T-helper 17 cell (primary cell): ENCODE results near the gene THAP12. TPM values are rescaled to one million over a fixed set of nuclear protein-coding genes. Genes with fewer than 3 reads are reported as not detected.

Experiments
- ATAC-seq: fragments of 150-1000 bp; cut with Tn5 transposase; 2 replicates; pipeline ENCODE4 v1.10.0; 2021; ENCODE audit warnings: mild to moderate bottlenecking, moderate library complexity
- DNase-seq, 3 donors: peaks; one replicate each; pipeline versions ENCODE4 v3.0.0 to v3.0.0-alpha.2; 2020 to 2021
- H3K9me3 ChIP-seq: one replicate; pipeline ENCODE4 v1.7.0; 2013; ENCODE audit warnings: low read length, mild to moderate bottlenecking; ENCODE audit not compliant: control insufficient read depth, poor library complexity, severe bottlenecking
- H3K27ac Mint-ChIP-seq: one replicate; pipeline ENCODE4 v1.8.0; 2022; ENCODE audit warnings: mild to moderate bottlenecking, moderate library complexity, mixed read lengths
- H3K27me3 Mint-ChIP-seq: one replicate; pipeline ENCODE4 v1.8.0; 2022; ENCODE audit warnings: mixed read lengths
- H3K36me3 Mint-ChIP-seq: one replicate; pipeline ENCODE4 v1.8.0; 2022; ENCODE audit warnings: low read depth, mixed read lengths
- H3K4me1 Mint-ChIP-seq: one replicate; pipeline ENCODE4 v1.8.0; 2022; ENCODE audit warnings: mild to moderate bottlenecking, mixed read lengths
- H3K4me3 Mint-ChIP-seq: one replicate; pipeline ENCODE4 v1.8.0; 2022; ENCODE audit warnings: mild to moderate bottlenecking, moderate library complexity, mixed read lengths
- total RNA-seq, 4 donors: library from RNA in 2 of 4; stranded (reverse) in 2 of 4; gene quantifications; one replicate each; pipeline ENCODE4 v1.2.3 and lab custom pipeline; 2022 to 2026

The THAP12 gene
- total RNA-seq, 2 donors from 2014 or later = 53.1 to 60.8 TPM

GRCh38 chr11:76318744-76319384, 62.1 kb downstream of the THAP12 start:
- peak; percentile 72 to 82 (median 76) for DNase-seq
- H3K36me3 Mint-ChIP-seq = no peaks in the 10 kb centered on the region
- H3K27me3 Mint-ChIP-seq = peaks cover 19% of the 10 kb centered on the region
- H3K4me3 Mint-ChIP-seq = no peak overlapping the region
- H3K4me1 Mint-ChIP-seq = peaks cover 12% of the 10 kb centered on the region
- ATAC-seq = peak; percentile 93
- H3K27ac Mint-ChIP-seq = no peak overlapping the region
- H3K9me3 ChIP-seq = no peaks in the 10 kb centered on the region

GRCh38 chr11:76317296-76317695, 63.6 kb downstream of the THAP12 start:
- peaks cover 24% of the 10 kb centered on the region for H3K27me3 Mint-ChIP-seq
- no peak overlapping the region for H3K27ac Mint-ChIP-seq
- ATAC-seq (no peak), DNase-seq (no peak)
- H3K4me3 Mint-ChIP-seq = no peak overlapping the region
- H3K4me1 Mint-ChIP-seq = no peaks in the 10 kb centered on the region
- H3K36me3 Mint-ChIP-seq = no peaks in the 10 kb centered on the region
- H3K9me3 ChIP-seq = no peaks in the 10 kb centered on the region

GRCh38 chr11:76316726-76317125, 64.2 kb downstream of the THAP12 start:
- Mint-ChIP-seq H3K4me3 (no peak overlapping the region), H3K27me3 (peaks cover 26% of the 10 kb centered on the region), H3K4me1 (no peaks in the 10 kb centered on the region), H3K36me3 (no peaks in the 10 kb centered on the region), H3K27ac (no peak overlapping the region)
- no peaks in the 10 kb centered on the region for H3K9me3 ChIP-seq
- DNase-seq (no peak), ATAC-seq (no peak)

GRCh38 chr11:76315182-76315853, 65.6 kb downstream of the THAP12 start:
- no peaks in the 10 kb centered on the region for H3K9me3 ChIP-seq
- DNase-seq = no peak
- no peak overlapping the region for H3K27ac Mint-ChIP-seq
- peaks cover 17% of the 10 kb centered on the region for H3K27me3 Mint-ChIP-seq
- ATAC-seq = no peak
- H3K4me3 Mint-ChIP-seq = no peak overlapping the region
- no peaks in the 10 kb centered on the region for H3K36me3 Mint-ChIP-seq
- H3K4me1 Mint-ChIP-seq = no peaks in the 10 kb centered on the region

DNA sequence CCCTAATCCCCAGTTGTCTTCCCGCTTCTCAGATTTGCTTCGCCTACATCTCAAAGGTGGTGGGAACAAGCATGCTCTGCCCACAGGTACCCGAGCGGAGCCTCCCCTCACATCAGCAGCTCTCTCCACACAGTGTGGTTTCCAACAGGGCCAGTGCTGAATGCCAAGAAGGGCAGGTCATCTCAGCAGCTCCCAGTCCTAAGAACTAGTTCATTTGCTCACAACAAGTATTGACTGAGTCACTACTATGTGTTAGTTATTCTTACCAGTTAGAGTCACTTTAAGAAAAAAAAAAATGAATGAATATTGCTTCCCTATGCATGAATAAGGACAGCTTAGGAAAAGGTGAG, 66.2 kb downstream of the THAP12 start:
- no peak overlapping the region for H3K4me3 Mint-ChIP-seq
- no peaks in the 10 kb centered on the region for H3K9me3 ChIP-seq
- DNase-seq (no peak), ATAC-seq (no peak)
- no peak overlapping the region for H3K27ac Mint-ChIP-seq
- H3K27me3 Mint-ChIP-seq = peaks cover 11% of the 10 kb centered on the region
- no peaks in the 10 kb centered on the region for H3K36me3 Mint-ChIP-seq
- no peaks in the 10 kb centered on the region for H3K4me1 Mint-ChIP-seq

- Mint-ChIP-seq H3K27me3 (peaks cover 11% of the 10 kb centered on the region), H3K4me1 (no peaks in the 10 kb centered on the region), H3K36me3 (no peaks in the 10 kb centered on the region), H3K27ac (no peak overlapping the region), H3K4me3 (no peak overlapping the region)
- H3K9me3 ChIP-seq = no peaks in the 10 kb centered on the region
- DNase-seq (no peak), ATAC-seq (no peak)
Measured at GRCh38 chr11:76313913-76314740, 66.8 kb downstream of the THAP12 start.

GRCh38 chr11:76313271-76313670, 67.7 kb downstream of the THAP12 start:
- DNase-seq = no peak
- peaks cover 7% of the 10 kb centered on the region for H3K27me3 Mint-ChIP-seq
- no peaks in the 10 kb centered on the region for H3K9me3 ChIP-seq
- H3K4me1 Mint-ChIP-seq = no peaks in the 10 kb centered on the region
- no peak overlapping the region for H3K27ac Mint-ChIP-seq
- no peak overlapping the region for H3K4me3 Mint-ChIP-seq
- no peak for ATAC-seq
- H3K36me3 Mint-ChIP-seq = no peaks in the 10 kb centered on the region

DNA sequence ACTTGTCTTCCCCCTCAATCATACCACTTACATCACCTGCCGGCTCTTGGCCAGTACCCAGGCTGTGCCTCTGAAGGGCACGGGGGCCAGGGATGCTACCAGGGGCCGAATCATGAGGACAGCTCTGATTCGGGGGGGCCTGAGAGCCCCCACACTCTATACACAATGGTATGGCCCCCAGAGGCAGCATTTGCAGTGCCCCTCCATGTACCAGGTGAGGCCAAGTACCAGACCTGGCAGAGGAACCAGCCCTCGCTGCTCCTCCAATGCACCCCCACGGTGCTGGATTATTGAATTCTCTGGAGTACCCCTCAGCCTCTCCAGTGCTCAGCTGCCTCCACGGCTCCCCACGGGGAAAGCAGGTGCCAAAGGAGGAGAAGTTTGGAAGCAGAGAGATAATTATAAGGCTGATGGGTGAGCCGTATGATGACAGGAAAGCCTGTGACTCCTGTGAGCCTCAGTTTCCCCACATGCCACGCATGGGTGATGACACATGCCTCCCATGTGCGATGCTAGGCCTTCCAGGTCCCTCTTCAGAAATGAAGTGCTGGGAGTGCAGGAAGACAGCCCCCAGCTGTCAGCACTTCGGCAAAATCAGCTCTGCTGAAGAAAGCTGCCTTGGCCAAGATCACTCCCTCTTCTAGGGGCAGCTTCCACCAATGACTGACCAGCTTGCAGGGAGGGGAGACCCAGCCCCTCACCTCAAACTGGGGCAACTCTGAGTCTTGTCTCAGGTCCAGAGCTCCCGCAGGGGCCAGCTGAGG, 69.9 kb downstream of the THAP12 start:
- ATAC-seq = no peak

DNA sequence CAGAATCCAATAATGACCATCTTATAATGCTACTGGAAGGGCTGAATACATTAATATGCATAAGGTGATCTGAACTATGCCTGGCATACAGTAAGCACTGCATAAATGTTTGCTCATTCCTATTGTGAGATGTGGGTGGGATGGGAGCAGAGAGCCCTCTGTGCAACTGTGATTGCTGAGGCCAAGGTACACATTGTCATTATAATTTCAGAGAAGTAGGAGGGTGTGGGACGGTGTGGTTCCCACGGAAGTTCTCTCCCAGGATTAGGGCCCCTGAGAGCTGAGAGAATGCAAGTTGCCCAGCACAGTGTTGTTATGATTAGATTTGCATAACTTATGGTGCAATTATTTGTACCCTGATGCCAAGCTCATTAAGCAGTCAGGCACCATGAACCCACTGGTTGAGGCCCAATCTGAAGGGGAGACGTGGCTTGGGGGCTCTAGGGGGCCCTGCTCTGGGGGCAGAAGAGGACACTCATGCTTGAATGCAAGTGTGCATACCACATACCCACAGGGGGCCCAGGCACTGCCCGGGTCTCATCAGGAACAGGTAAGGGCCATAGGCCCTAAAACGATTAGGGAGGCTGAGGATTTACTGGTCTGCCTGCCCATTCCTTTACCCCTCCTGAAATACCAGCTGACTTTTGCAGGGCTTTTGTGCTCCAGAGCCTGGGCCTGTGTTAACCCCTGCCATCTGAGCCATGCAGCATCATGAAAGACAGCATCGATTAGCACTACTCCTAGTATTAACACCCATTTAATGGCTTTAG, 72.8 kb downstream of the THAP12 start:
- no peak overlapping the region for H3K4me3 Mint-ChIP-seq
- H3K27me3 Mint-ChIP-seq = peaks cover 15% of the 10 kb centered on the region
- DNase-seq (no peak), ATAC-seq (no peak)
- H3K36me3 Mint-ChIP-seq = no peaks in the 10 kb centered on the region
- no peaks in the 10 kb centered on the region for H3K4me1 Mint-ChIP-seq
- H3K9me3 ChIP-seq = no peaks in the 10 kb centered on the region
- no peak overlapping the region for H3K27ac Mint-ChIP-seq

More for the DNA sequence above, 69.9 kb downstream of the THAP12 start:
- no peak overlapping the region for H3K4me3 Mint-ChIP-seq
- no peaks in the 10 kb centered on the region for H3K36me3 Mint-ChIP-seq
- no peak overlapping the region for H3K27ac Mint-ChIP-seq
- no peaks in the 10 kb centered on the region for H3K4me1 Mint-ChIP-seq
- no peak for DNase-seq
- no peaks in the 10 kb centered on the region for H3K9me3 ChIP-seq
- H3K27me3 Mint-ChIP-seq = peaks cover 7% of the 10 kb centered on the region

DNA sequence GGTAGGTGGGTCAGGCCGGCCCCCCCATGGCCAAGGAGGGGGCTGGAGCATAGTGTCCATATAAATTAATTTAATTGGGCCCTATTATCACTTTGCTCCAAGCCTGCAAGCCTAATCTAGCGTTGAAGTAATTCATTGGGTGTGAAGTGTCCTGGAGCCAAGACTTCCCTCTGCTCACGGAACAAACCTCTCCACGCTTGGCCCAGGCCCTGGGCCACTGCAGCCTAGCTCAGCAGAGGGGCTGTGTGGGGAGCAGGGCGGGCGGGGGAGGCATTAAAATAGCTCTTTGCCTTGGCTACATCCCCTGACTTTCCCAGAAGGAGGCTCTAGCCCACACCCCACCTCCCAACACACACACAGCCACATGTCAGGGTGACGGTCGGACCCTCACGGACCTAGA, 73.5 kb downstream of the THAP12 start:
- Mint-ChIP-seq H3K27me3 (peaks cover 11% of the 10 kb centered on the region), H3K4me3 (no peak overlapping the region), H3K4me1 (no peaks in the 10 kb centered on the region), H3K36me3 (no peaks in the 10 kb centered on the region), H3K27ac (no peak overlapping the region)
- DNase-seq (no peak), ATAC-seq (no peak)
- no peaks in the 10 kb centered on the region for H3K9me3 ChIP-seq

DNA sequence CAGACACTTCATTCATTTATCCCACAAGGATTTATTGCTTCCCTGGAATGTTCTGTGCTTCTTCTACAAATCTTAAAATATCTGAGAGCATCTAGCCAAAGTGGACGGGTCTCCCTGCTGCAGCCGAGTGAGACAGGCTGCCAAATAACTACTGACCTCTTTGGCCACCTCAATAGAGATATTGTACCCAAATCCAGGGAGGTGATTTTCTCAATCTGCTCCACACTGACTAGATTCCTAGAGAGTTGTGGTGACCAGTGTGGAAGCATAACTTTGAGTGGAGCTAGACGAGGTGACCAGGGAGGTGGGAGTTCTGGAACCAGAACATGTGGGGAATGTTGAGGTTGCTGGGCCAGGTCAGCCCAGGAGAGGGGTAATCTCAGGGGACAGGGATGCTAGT, 77.5 kb downstream of the THAP12 start:
- H3K4me3 Mint-ChIP-seq = no peak overlapping the region
- H3K9me3 ChIP-seq = no peaks in the 10 kb centered on the region
- no peak overlapping the region for H3K27ac Mint-ChIP-seq
- H3K36me3 Mint-ChIP-seq = no peaks in the 10 kb centered on the region
- ATAC-seq = no peak
- H3K27me3 Mint-ChIP-seq = peaks cover 13% of the 10 kb centered on the region
- no peak for DNase-seq
- peaks cover 2% of the 10 kb centered on the region for H3K4me1 Mint-ChIP-seq

- no peaks in the 10 kb centered on the region for H3K9me3 ChIP-seq
- ATAC-seq (no peak), DNase-seq (no peak)
- Mint-ChIP-seq H3K27me3 (peaks cover 13% of the 10 kb centered on the region), H3K4me1 (peaks cover 2% of the 10 kb centered on the region), H3K4me3 (no peak overlapping the region), H3K36me3 (no peaks in the 10 kb centered on the region), H3K27ac (no peak overlapping the region)
Measured at GRCh38 chr11:76302996-76303395, 77.9 kb downstream of the THAP12 start.
